ENCODE results near the gene ITPK1.
A peak's percentile ranks its signal among the peaks of the same experiment; 100 is the strongest.

The ITPK1 gene

GRCh38 chr14:92946847-92947545 is 168.7 kb downstream of the ITPK1 start:
- DNase-seq: no peak

GRCh38 chr14:92945959-92946846 is 169.5 kb downstream of the ITPK1 start:
- no peak for DNase-seq

GRCh38 chr14:92945544-92945943 is 170.2 kb downstream of the ITPK1 start:
- peak; percentile 77 for DNase-seq

GRCh38 chr14:92944976-92945375 is 170.7 kb downstream of the ITPK1 start:
- DNase-seq: peak; percentile 77

- no peak for DNase-seq
Measured at GRCh38 chr14:92943855-92944570, 171.7 kb downstream of the ITPK1 start.

GRCh38 chr14:92942976-92943710 is 172.6 kb downstream of the ITPK1 start:
- DNase-seq: no peak

GRCh38 chr14:92942576-92942975 is 173.1 kb downstream of the ITPK1 start:
- DNase-seq: no peak

GRCh38 chr14:92942136-92942535 is 173.6 kb downstream of the ITPK1 start:
- no peak for DNase-seq

- DNase-seq: no peak
Measured at GRCh38 chr14:92941531-92941930, 174.2 kb downstream of the ITPK1 start.

GRCh38 chr14:92940543-92940942 is 175.2 kb downstream of the ITPK1 start:
- DNase-seq: no peak

GRCh38 chr14:92939699-92940098 is 176.0 kb downstream of the ITPK1 start:
- no peak for DNase-seq

- no peak for DNase-seq
Measured at GRCh38 chr14:92938890-92939671, 176.6 kb downstream of the ITPK1 start.

- DNase-seq: no peak
Measured at GRCh38 chr14:92938235-92938875, 177.4 kb downstream of the ITPK1 start.

GRCh38 chr14:92937051-92937937 is 178.4 kb downstream of the ITPK1 start:
- no peak for DNase-seq

GRCh38 chr14:92936085-92936484 is 179.6 kb downstream of the ITPK1 start:
- no peak for DNase-seq

- no peak for DNase-seq
Measured at GRCh38 chr14:92935446-92935845, 180.3 kb downstream of the ITPK1 start.

- DNase-seq: no peak
Measured at GRCh38 chr14:92934196-92935085, 181.3 kb downstream of the ITPK1 start.

GRCh38 chr14:92933481-92933880 is 182.2 kb downstream of the ITPK1 start:
- no peak for DNase-seq

Data from NCI-H1694 treated with DMSO at 0.1 percent for 48 hours (cell line).